Loucy (cell line): Measurements from ENCODE around the gene MCM3AP.

Source experiments
- EZH2phosphoT487 ChIP-seq: fragments of 200-600 bp; IDR thresholded peaks from 2 replicates; pipeline ENCODE4 v1.6.1; 2018; ENCODE audit warnings: antibody characterized with exemption, mild to moderate bottlenecking, moderate library complexity, borderline replicate concordance
- TF ChIP-seq, protein P1 (sequence below): fragments of 200-600 bp; sonication (generic); conservative IDR thresholded peaks from 2 replicates; pipeline ENCODE4 v1.5.1; 2014; ENCODE audit warnings: mild to moderate bottlenecking, antibody characterized with exemption, low read length

DNA sequence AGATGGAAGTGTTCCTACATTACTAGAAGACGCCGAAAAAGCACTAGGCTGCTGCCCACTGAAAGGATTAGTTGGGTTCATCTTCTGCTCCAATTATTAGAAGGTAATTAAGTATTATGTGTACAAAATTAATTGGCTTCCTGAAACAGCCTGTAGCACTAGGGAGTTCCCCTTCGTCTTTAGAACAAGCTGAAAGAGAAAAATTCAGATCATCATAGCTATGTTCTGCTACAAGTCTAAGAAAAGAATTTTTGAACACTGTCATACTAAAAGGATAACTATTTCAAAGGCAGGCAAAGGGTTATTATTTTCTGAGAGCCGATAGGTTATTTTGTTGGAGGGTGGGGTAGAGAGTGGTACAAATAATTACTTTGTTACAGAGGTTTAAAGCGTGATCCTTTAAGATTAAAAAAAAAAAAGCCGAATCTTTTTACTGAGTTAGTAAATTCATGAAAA lies at the start of gene MCM3AP:
- TF ChIP-seq, protein P1, sequence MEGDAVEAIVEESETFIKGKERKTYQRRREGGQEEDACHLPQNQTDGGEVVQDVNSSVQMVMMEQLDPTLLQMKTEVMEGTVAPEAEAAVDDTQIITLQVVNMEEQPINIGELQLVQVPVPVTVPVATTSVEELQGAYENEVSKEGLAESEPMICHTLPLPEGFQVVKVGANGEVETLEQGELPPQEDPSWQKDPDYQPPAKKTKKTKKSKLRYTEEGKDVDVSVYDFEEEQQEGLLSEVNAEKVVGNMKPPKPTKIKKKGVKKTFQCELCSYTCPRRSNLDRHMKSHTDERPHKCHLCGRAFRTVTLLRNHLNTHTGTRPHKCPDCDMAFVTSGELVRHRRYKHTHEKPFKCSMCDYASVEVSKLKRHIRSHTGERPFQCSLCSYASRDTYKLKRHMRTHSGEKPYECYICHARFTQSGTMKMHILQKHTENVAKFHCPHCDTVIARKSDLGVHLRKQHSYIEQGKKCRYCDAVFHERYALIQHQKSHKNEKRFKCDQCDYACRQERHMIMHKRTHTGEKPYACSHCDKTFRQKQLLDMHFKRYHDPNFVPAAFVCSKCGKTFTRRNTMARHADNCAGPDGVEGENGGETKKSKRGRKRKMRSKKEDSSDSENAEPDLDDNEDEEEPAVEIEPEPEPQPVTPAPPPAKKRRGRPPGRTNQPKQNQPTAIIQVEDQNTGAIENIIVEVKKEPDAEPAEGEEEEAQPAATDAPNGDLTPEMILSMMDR: no peak
- no peak for TF ChIP-seq EZH2phosphoT487
